CD4-positive, alpha-beta T cell treated with Interleukin-4 for 1 hour (primary cell): ENCODE results near the gene GNG12.

Experiments
- DNase-seq, 2 donors: peaks; one replicate each; pipeline ENCODE4 v3.0.0-alpha.2; 2020 to 2022

Gene GNG12

GRCh38 chr1:67695963-67696362, 137.3 kb downstream of the GNG12 start:
- no peak for DNase-seq

GRCh38 chr1:67691712-67692111, 141.6 kb downstream of the GNG12 start:
- no peak for DNase-seq

- DNase-seq = no peak
Measured at GRCh38 chr1:67690411-67690810, 142.9 kb downstream of the GNG12 start.

- DNase-seq = no peak
Measured at GRCh38 chr1:67690018-67690363, 143.3 kb downstream of the GNG12 start.

- DNase-seq = no peak
Measured at GRCh38 chr1:67689267-67690017, 143.8 kb downstream of the GNG12 start.

- DNase-seq = no peak
Measured at GRCh38 chr1:67688526-67689219, 144.6 kb downstream of the GNG12 start.

- no peak for DNase-seq
Measured at GRCh38 chr1:67687649-67688048, 145.6 kb downstream of the GNG12 start.

GRCh38 chr1:67687198-67687545, 146.1 kb downstream of the GNG12 start:
- DNase-seq = no peak

GRCh38 chr1:67686267-67687197, 146.7 kb downstream of the GNG12 start:
- peak; percentile 56 to 65 for DNase-seq

- DNase-seq = peak; percentile 41 to 49
Measured at GRCh38 chr1:67685558-67686266, 147.6 kb downstream of the GNG12 start.

- DNase-seq = peak; percentile 96 to 97
Measured at GRCh38 chr1:67685067-67685557, 148.2 kb downstream of the GNG12 start, which contains the start of gene GADD45A. GADD45A (plus strand) TSS chr1:67685201; CDS start chr1:67685495, 294 bp downstream.

GRCh38 chr1:67684526-67685066, 148.7 kb downstream of the GNG12 start:
- no peak for DNase-seq

GRCh38 chr1:67683766-67684525, 149.3 kb downstream of the GNG12 start:
- no peak for DNase-seq

- no peak for DNase-seq
Measured at GRCh38 chr1:67683316-67683715, 150.0 kb downstream of the GNG12 start.

- no peak for DNase-seq
Measured at GRCh38 chr1:67682659-67683197, 150.5 kb downstream of the GNG12 start.

GRCh38 chr1:67680486-67680885, 152.8 kb downstream of the GNG12 start:
- DNase-seq = no peak

- DNase-seq = no peak
Measured at GRCh38 chr1:67679691-67680090, 153.6 kb downstream of the GNG12 start.

- DNase-seq = no peak
Measured at GRCh38 chr1:67677930-67678329, 155.3 kb downstream of the GNG12 start.

GRCh38 chr1:67677408-67677807, 155.9 kb downstream of the GNG12 start:
- no peak for DNase-seq

GRCh38 chr1:67676946-67677345, 156.3 kb downstream of the GNG12 start:
- DNase-seq = no peak

- no peak for DNase-seq
Measured at GRCh38 chr1:67676287-67676686, 157.0 kb downstream of the GNG12 start.
